GM21390 (cell line): ENCODE data around the gene ZNF142.

Experiments used
- ATAC-seq: cut with Tn5 transposase; IDR thresholded peaks from one replicate; pipeline ENCODE4 v1.9.1; 2021; ENCODE audit not compliant: unreplicated experiment

ZNF142 gene

GRCh38 chr2:218648088-218648786 lies 11.2 kb downstream of the ZNF142 start:
- ATAC-seq = no peak

- ATAC-seq = no peak
Measured at GRCh38 chr2:218645126-218645525, 14.3 kb downstream of the ZNF142 start.

GRCh38 chr2:218644721-218645120 lies 14.7 kb downstream of the ZNF142 start:
- ATAC-seq = no peak

GRCh38 chr2:218643751-218644310 lies 15.6 kb downstream of the ZNF142 start:
- no peak for ATAC-seq

GRCh38 chr2:218642786-218643185 lies 16.6 kb downstream of the ZNF142 start:
- no peak for ATAC-seq

GRCh38 chr2:218642121-218642656 lies 17.2 kb downstream of the ZNF142 start:
- no peak for ATAC-seq

- ATAC-seq = no peak
Measured at GRCh38 chr2:218638372-218638771, 21.1 kb downstream of the ZNF142 start.

GRCh38 chr2:218635719-218636118 lies 23.7 kb downstream of the ZNF142 start:
- no peak for ATAC-seq

- ATAC-seq = no peak
Measured at GRCh38 chr2:218631837-218632236, 27.6 kb downstream of the ZNF142 start.

GRCh38 chr2:218627939-218628338 lies 31.5 kb downstream of the ZNF142 start:
- ATAC-seq = no peak

GRCh38 chr2:218626369-218626768 lies 33.1 kb downstream of the ZNF142 start:
- ATAC-seq = no peak

GRCh38 chr2:218623366-218623705 lies 36.1 kb downstream of the ZNF142 start:
- no peak for ATAC-seq

GRCh38 chr2:218622606-218623365 lies 36.6 kb downstream of the ZNF142 start:
- no peak for ATAC-seq

GRCh38 chr2:218621007-218621406 lies 38.4 kb downstream of the ZNF142 start:
- no peak for ATAC-seq

GRCh38 chr2:218618102-218618860 lies 41.1 kb downstream of the ZNF142 start:
- ATAC-seq = no peak

- ATAC-seq = no peak
Measured at GRCh38 chr2:218615868-218616315, 43.5 kb downstream of the ZNF142 start.

GRCh38 chr2:218607436-218608115 lies 51.8 kb downstream of the ZNF142 start, which contains the start of gene PLCD4:
Gene PLCD4, plus strand, starts transcription at chr2:218607899. Its CDS starts 7,841 bp downstream, at chr2:218615740.
- no peak for ATAC-seq

GRCh38 chr2:218605432-218605831 lies 54.0 kb downstream of the ZNF142 start:
- ATAC-seq = no peak
